H1 (cell line): Measurements from ENCODE around the gene LRRC2. TPM values are rescaled to one million over a fixed set of nuclear protein-coding genes. Genes with fewer than 3 reads are reported as not detected.

Experiments
- CTCF ChIA-PET: fragments of 300-600 bp; sonication (Branson Sonifier 250); formaldehyde crosslinking; loops from one replicate; lab custom pipeline; 2021; ENCODE audit not compliant: partially characterized antibody; lab: Charles Lee
- POLR2A ChIA-PET: fragments of 300-600 bp; sonication (Branson Sonifier 250); formaldehyde crosslinking; loops from one replicate; lab custom pipeline; 2021; ENCODE audit warnings: inconsistent platforms; ENCODE audit not compliant: partially characterized antibody; lab: Charles Lee
- DNase-seq, 2 experiments: peaks; one replicate each; pipeline versions ENCODE4 v3.0.0 to v3.0.0-alpha.2; 2010 to 2022; ENCODE audit warnings: low spot score in 2 of 2, low read depth in 1 of 2, mixed read lengths in 1 of 2
- FAIRE-seq: peaks from 2 replicates; lab custom pipeline; 2011; peaks lifted over from hg19 to GRCh38; lab: Jason Lieb, UNC
- H2AFZ ChIP-seq: 2 replicates; pipeline ENCODE4 v1.8.1; 2012; ENCODE audit warnings: low read length, inconsistent platforms
- H2AK5ac ChIP-seq: 2 replicates; pipeline ENCODE4 v1.6.1; 2013; ENCODE audit warnings: low read depth, low read length
- H2BK120ac ChIP-seq: replicated peaks from 2 replicates; pipeline ENCODE3; 2013; ENCODE audit warnings: low read depth, low read length, inconsistent platforms
- H2BK12ac ChIP-seq: 2 replicates; pipeline ENCODE4 v1.6.1; 2013; ENCODE audit warnings: low read depth, low read length
- H2BK15ac ChIP-seq: 2 replicates; pipeline ENCODE4 v1.6.1; 2013; ENCODE audit warnings: low read length
- H2BK20ac ChIP-seq: 2 replicates; pipeline ENCODE4 v1.6.1; 2013; ENCODE audit warnings: low read length
- H2BK5ac ChIP-seq: 2 replicates; pipeline ENCODE4 v1.6.1; 2013; ENCODE audit warnings: low read depth, low read length
- H3K14ac ChIP-seq: 2 replicates; pipeline ENCODE4 v1.6.1; 2013; ENCODE audit warnings: inconsistent platforms; ENCODE audit not compliant: insufficient read length
- H3K18ac ChIP-seq: 2 replicates; pipeline ENCODE4 v1.6.1; 2013; ENCODE audit warnings: low read length; ENCODE audit errors: extremely low read depth
- H3K23ac ChIP-seq: 2 replicates; pipeline ENCODE4 v1.6.1; 2013; ENCODE audit warnings: inconsistent platforms; ENCODE audit not compliant: insufficient read length
- H3K23me2 ChIP-seq: 2 replicates; pipeline ENCODE4 v1.6.1; 2013; ENCODE audit warnings: low read depth, low read length
- H3K27ac ChIP-seq: 2 replicates; pipeline ENCODE4 v1.6.1; 2011; ENCODE audit warnings: low read depth, low read length, inconsistent platforms
- H3K27me3 ChIP-seq, 4 experiments: replicated peaks in 1 of 4; 1 replicate in 1 of 4; 2 replicates in 3 of 4; pipeline versions ENCODE4 v1.6.1 to v1.8.1; 2011 to 2013; ENCODE audit warnings: low read length in 3 of 4, mild to moderate bottlenecking in 3 of 4, inconsistent platforms in 2 of 4, mixed read lengths in 2 of 4, moderate library complexity in 1 of 4; ENCODE audit not compliant: control insufficient read depth in 3 of 4, insufficient read depth in 3 of 4; ENCODE audit errors: extremely low read depth in 1 of 4
- H3K36me3 ChIP-seq, 4 experiments: 2 replicates each; pipeline versions ENCODE4 v1.6.1 to v1.8.1; 2011 to 2013; ENCODE audit warnings: mild to moderate bottlenecking in 4 of 4, low read length in 3 of 4, moderate library complexity in 2 of 4, control low read depth in 1 of 4, inconsistent platforms in 1 of 4; ENCODE audit not compliant: insufficient read depth in 4 of 4, control insufficient read depth in 2 of 4
- H3K4ac ChIP-seq: replicated peaks from 2 replicates; pipeline ENCODE3; 2013; ENCODE audit warnings: low read length, low read depth, mixed read lengths, inconsistent platforms; ENCODE audit not compliant: insufficient read length
- H3K4me1 ChIP-seq, 4 experiments: replicated peaks in 1 of 4; 1 replicate in 1 of 4; 2 replicates in 3 of 4; pipeline versions ENCODE4 v1.6.1 to v1.8.1; 2011 to 2013; ENCODE audit warnings: low read length in 3 of 4, inconsistent platforms in 2 of 4, mixed read lengths in 1 of 4; ENCODE audit not compliant: insufficient read depth in 4 of 4, control insufficient read depth in 3 of 4
- H3K4me2 ChIP-seq, 2 experiments: 2 replicates each; pipeline versions ENCODE4 v1.6.1 to v1.8.1; 2011 to 2013; ENCODE audit warnings: low read depth in 2 of 2, low read length in 2 of 2, control low read depth in 1 of 2, inconsistent platforms in 1 of 2, mild to moderate bottlenecking in 1 of 2; ENCODE audit not compliant: insufficient read depth in 1 of 2
- H3K4me3 ChIP-seq, 4 experiments: fragments of 200-600, 300-600 bp in 1 of 4; sonication (generic), shearing (Covaris generic), sonication (Bioruptor Twin) in 1 of 4; 2 replicates each; pipeline versions ENCODE4 v1.5.1 to v1.8.1; 2011 to 2016; ENCODE audit warnings: low read length in 4 of 4, low read depth in 3 of 4, control low read depth in 2 of 4, inconsistent platforms in 2 of 4, mild to moderate bottlenecking in 2 of 4, mixed read lengths in 1 of 4, moderate library complexity in 1 of 4; ENCODE audit not compliant: insufficient read depth in 2 of 4; ENCODE audit errors: extremely low read depth in 1 of 4
- H3K56ac ChIP-seq: replicated peaks from 2 replicates; pipeline ENCODE3; 2013; ENCODE audit warnings: low read depth, mild to moderate bottlenecking, mixed read lengths, low read length, inconsistent platforms; ENCODE audit not compliant: insufficient read length
- H3K79me1 ChIP-seq: 2 replicates; pipeline ENCODE4 v1.6.1; 2013; ENCODE audit warnings: low read depth, low read length, control low read depth
- H3K79me2 ChIP-seq, 2 experiments: 2 replicates each; pipeline versions ENCODE4 v1.6.1 to v1.8.1; 2012 to 2013; ENCODE audit warnings: low read length in 2 of 2, mild to moderate bottlenecking in 2 of 2, inconsistent platforms in 1 of 2; ENCODE audit not compliant: insufficient read depth in 2 of 2, control insufficient read depth in 1 of 2
- H3K9ac ChIP-seq, 4 experiments: replicated peaks in 1 of 4; 1 replicate in 1 of 4; 2 replicates in 3 of 4; pipeline versions ENCODE4 v1.6.1 to v1.8.1; 2011 to 2013; ENCODE audit warnings: low read depth in 3 of 4, low read length in 3 of 4, control low read depth in 2 of 4, mild to moderate bottlenecking in 2 of 4, moderate library complexity in 2 of 4, inconsistent platforms in 1 of 4; ENCODE audit errors: extremely low read depth in 1 of 4
- H3K9me3 ChIP-seq, 2 experiments: 2 replicates each; pipeline versions ENCODE4 v1.6.1 to v1.8.1; 2012 to 2013; ENCODE audit warnings: mild to moderate bottlenecking in 2 of 2, moderate library complexity in 2 of 2, control low read depth in 1 of 2, inconsistent platforms in 1 of 2, low read depth in 1 of 2, low read length in 1 of 2, mixed read lengths in 1 of 2; ENCODE audit not compliant: insufficient read depth in 2 of 2
- H4K20me1 ChIP-seq, 2 experiments: replicated peaks in 1 of 2; 2 replicates each; pipeline versions ENCODE3 to v1.8.1; 2011 to 2013; ENCODE audit warnings: inconsistent platforms in 2 of 2, low read length in 2 of 2, mild to moderate bottlenecking in 1 of 2; ENCODE audit not compliant: insufficient read depth in 2 of 2, control insufficient read depth in 1 of 2
- H4K5ac ChIP-seq: 2 replicates; pipeline ENCODE4 v1.6.1; 2013; ENCODE audit warnings: low read length, low read depth, mixed read lengths, inconsistent platforms; ENCODE audit not compliant: insufficient read length
- H4K8ac ChIP-seq: 2 replicates; pipeline ENCODE4 v1.8.0; 2013; ENCODE audit warnings: mild to moderate bottlenecking, moderate library complexity, low read length, inconsistent platforms; ENCODE audit not compliant: insufficient read depth; ENCODE audit errors: extremely low read depth
- H4K91ac ChIP-seq: replicated peaks from 2 replicates; pipeline ENCODE3; 2013; ENCODE audit warnings: low read length, mixed read lengths, inconsistent platforms; ENCODE audit not compliant: insufficient read length
- FOSL1 ChIP-seq: IDR thresholded peaks from 2 replicates; pipeline ENCODE4 v1.6.1; 2011; ENCODE audit warnings: mild to moderate bottlenecking, low read depth, low read length, moderate library complexity; ENCODE audit not compliant: insufficient read depth
- JUN ChIP-seq: IDR thresholded peaks from 2 replicates; pipeline ENCODE4 v1.6.1; 2011; ENCODE audit warnings: low read depth, mild to moderate bottlenecking, improper control_type of control experiment, low read length
- WGBS, 2 experiments: shearing (Covaris generic) in 1 of 2; methylation state at CpG; one replicate each; pipeline versions ENCODE4 v1.1.6 to v1.1.7; 2013 to 2015; ENCODE audit warnings: low lambda C conversion rate in 2 of 2, mixed read lengths in 2 of 2, inconsistent platforms in 1 of 2, low coverage in 1 of 2, missing lambda C conversion rate in 1 of 2; ENCODE audit not compliant: insufficient replicate concordance in 2 of 2, insufficient coverage in 1 of 2, insufficient read length in 1 of 2; ENCODE audit errors: extremely low coverage in 1 of 2, missing lambda C conversion rate in 1 of 2; 5-methylcytosine and 5-hydroxymethylcytosine counted together
- polyA plus RNA-seq, 7 experiments: library from polyadenylated mRNA; depleted of rRNA in 3 of 7; stranded (reverse) in 5 of 7; unstranded in 2 of 7; fragments of >200 nt in 5 of 7; fragments of 200-250 nt in 2 of 7; gene quantifications; 1 replicate in 5 of 7; 2 replicates in 1 of 7; 4 replicates in 1 of 7; pipeline versions ENCODE4 v1.2.1 to v1.2.3, GENCODE V29; 2011 to 2013; ENCODE audit warnings: missing spikeins in 2 of 7, mixed read lengths in 2 of 7
- total RNA-seq: library from RNA; stranded (reverse); fragmentation: NEBNext Ultra II Directional; extraction: Animal tissue kit (Norgen Biotek cat#: 25700); gene quantifications from 2 replicates; pipeline ENCODE4 v1.2.1, GENCODE V29; 2021

Gene LRRC2
- total and polyA plus RNA-seq, 2 of the 8 experiments (the other 6 are each of a cell fraction or from before 2014, with no cell fraction given) = 1.4 to 6.4 TPM

DNA sequence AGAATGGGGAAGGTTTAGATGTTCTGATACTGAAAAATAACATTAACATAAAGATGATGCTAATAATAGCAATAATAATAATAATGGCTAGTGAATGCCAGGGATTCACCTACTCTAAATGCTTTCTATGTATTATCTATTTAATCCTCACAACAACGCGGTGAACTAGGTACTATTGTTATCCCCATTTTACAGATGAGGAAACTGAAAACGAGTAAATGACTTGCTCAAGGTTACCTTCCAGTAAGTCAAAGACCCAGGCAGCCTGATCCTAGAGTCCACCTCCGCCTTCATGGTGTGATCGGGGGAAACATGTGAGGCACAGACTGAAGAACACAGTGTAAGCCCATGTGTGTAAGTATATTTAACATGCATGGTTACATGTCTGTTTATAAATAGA is 30.4 kb downstream of the LRRC2 start:
- Histone ChIP-seq H3K27ac (no peak overlapping the region), H3K36me3 (peaks cover 0 to 3% (median under 1%) of the 10 kb centered on the region in 4 experiments; a peak in 3 of 8 replicates), H3K79me1 (no peaks in the 10 kb centered on the region), H4K8ac (no peak overlapping the region), H2BK120ac (no peak overlapping the region), H4K20me1 (no peaks in the 10 kb centered on the region), H3K23me2 (no peaks in the 10 kb centered on the region), H3K14ac (no peak overlapping the region), H2BK5ac (no peak overlapping the region), H3K9ac (no peak overlapping the region), H3K4me1 (peaks cover 0 to 5% (median 4%) of the 10 kb centered on the region in 4 experiments; a peak in 4 of 7 replicates), H4K5ac (no peak overlapping the region), H3K4ac (no peak overlapping the region), H2AFZ (no peak overlapping the region), H3K56ac (no peak overlapping the region)
- DNase-seq = no peak
- no peak for FAIRE-seq
- POLR2A ChIA-PET = no interaction called here
- TF ChIP-seq JUN (no peak), FOSL1 (no peak)
- TF ChIP-seq, all 59 proteins: peak for 0
- Histone ChIP-seq H2BK15ac (no peak overlapping the region), H3K18ac (no peak overlapping the region), H4K91ac (no peak overlapping the region), H3K4me3 (no peak overlapping the region), H3K27me3 (no peaks in the 10 kb centered on the region), H2AK5ac (no peak overlapping the region), H3K4me2 (no peak overlapping the region), H2BK20ac (no peak overlapping the region), H2BK12ac (no peak overlapping the region), H3K79me2 (no peaks in the 10 kb centered on the region), H3K9me3 (no peaks in the 10 kb centered on the region), H3K23ac (no peak overlapping the region)
- 94% methylated on average over 5 of the region's 5 CpGs; no CpG with 5 or more reads in 1 of the 2 experiments for WGBS, 2 experiments
- CTCF ChIA-PET = no interaction called here
